Upper lobe of left lung (tissue), 6 donors: ENCODE data around the gene NBPF14. TPM values are rescaled to one million over a fixed set of nuclear protein-coding genes. Genes with fewer than 3 reads are reported as not detected.
"Not testable (repeated sequence)": the region's sequence is repeated elsewhere in the genome, so short reads cannot be mapped to it uniquely, and the experiment has no call there.

Experiments
- ATAC-seq, 2 donors: fragments of 200-7000 bp; cut with Tn5 transposase; one replicate each; pipeline ENCODE4 v1.9.1; 2022; ENCODE audit warnings: mild to moderate bottlenecking in 2 of 2, moderate library complexity in 2 of 2; ENCODE audit not compliant: low FRiP score in 2 of 2
- DNase-seq, 2 donors: peaks; one replicate each; pipeline ENCODE4 v3.0.0-alpha.2; 2019 to 2020
- H3K27ac ChIP-seq, 4 donors: fragments of 200-600 bp; sonication (generic); one replicate each; pipeline ENCODE4 v1.5.1; 2016 to 2019
- H3K27me3 ChIP-seq, 4 donors: fragments of 200-600 bp; sonication (generic); one replicate each; pipeline ENCODE4 v1.5.1; 2017 to 2019
- H3K36me3 ChIP-seq, 4 donors: fragments of 200-600 bp; sonication (generic); one replicate each; pipeline ENCODE4 v1.5.1; 2016 to 2019
- H3K4me1 ChIP-seq, 4 donors: fragments of 200-600 bp; sonication (generic); one replicate each; pipeline ENCODE4 v1.5.1; 2018 to 2019
- H3K4me3 ChIP-seq, 4 donors: fragments of 200-600 bp; sonication (generic); one replicate each; pipeline ENCODE4 v1.5.1; 2017 to 2019; ENCODE audit warnings: mild to moderate bottlenecking in 2 of 4, moderate library complexity in 1 of 4
- H3K9me3 ChIP-seq, 4 donors: fragments of 200-600 bp; sonication (generic); one replicate each; pipeline ENCODE4 v1.5.1; 2018 to 2019
- EP300 ChIP-seq, 4 donors: sonication (generic); formaldehyde crosslinking; IDR thresholded peaks; one replicate each; pipeline ENCODE4 v1.5.1; 2017; ENCODE audit warnings: antibody characterized with exemption in 4 of 4, control low read depth in 2 of 4
- POLR2A ChIP-seq, 4 donors: fragments of 450-650 bp; IDR thresholded peaks; one replicate each; pipeline ENCODE4 v1.5.1; 2016 to 2017; ENCODE audit warnings: antibody characterized with exemption in 4 of 4, mild to moderate bottlenecking in 2 of 4
- POLR2AphosphoS5 ChIP-seq, 2 donors: sonication (generic); formaldehyde crosslinking; IDR thresholded peaks; one replicate each; pipeline ENCODE4 v1.5.1; 2017; ENCODE audit warnings: antibody characterized with exemption in 2 of 2
- WGBS, 2 donors: methylation state at CpG; one replicate each; pipeline ENCODE4 v1.1.5; 2017 to 2018; 5-methylcytosine and 5-hydroxymethylcytosine counted together
- small RNA-seq, 4 donors: library from RNA; depleted of rRNA; stranded (forward); fragments of <200 nt; gene quantifications; one replicate each; pipeline ENCODE3, GENCODE V24; 2016
- total RNA-seq, 6 donors: library from RNA; depleted of rRNA in 4 of 6; stranded (reverse); fragments of >200 nt in 4 of 6; gene quantifications; one replicate each; pipeline versions ENCODE4 v1.1.0 to v1.2.1, GENCODE V29; 2016 to 2021
- TF ChIP-seq, protein P1 (sequence below), 6 experiments: fragments of 450-650 bp in 4 of 6; fragments of 200-600 bp in 2 of 6; sonication (generic) in 2 of 6; IDR thresholded peaks; one replicate each; pipeline ENCODE4 v1.5.1; 2016 to 2019; ENCODE audit warnings: antibody characterized with exemption in 6 of 6
- donor health status: DM: no; HTN: no; CAD: no; lungs with moderate emphysema.
- donor health status: DM: no; HTN: yes; CAD: no; lungs with severe emphysema.

Gene NBPF14
- total RNA-seq, 6 donors from 2014 or later: 19.4 to 104 (median 38.0) TPM

DNA sequence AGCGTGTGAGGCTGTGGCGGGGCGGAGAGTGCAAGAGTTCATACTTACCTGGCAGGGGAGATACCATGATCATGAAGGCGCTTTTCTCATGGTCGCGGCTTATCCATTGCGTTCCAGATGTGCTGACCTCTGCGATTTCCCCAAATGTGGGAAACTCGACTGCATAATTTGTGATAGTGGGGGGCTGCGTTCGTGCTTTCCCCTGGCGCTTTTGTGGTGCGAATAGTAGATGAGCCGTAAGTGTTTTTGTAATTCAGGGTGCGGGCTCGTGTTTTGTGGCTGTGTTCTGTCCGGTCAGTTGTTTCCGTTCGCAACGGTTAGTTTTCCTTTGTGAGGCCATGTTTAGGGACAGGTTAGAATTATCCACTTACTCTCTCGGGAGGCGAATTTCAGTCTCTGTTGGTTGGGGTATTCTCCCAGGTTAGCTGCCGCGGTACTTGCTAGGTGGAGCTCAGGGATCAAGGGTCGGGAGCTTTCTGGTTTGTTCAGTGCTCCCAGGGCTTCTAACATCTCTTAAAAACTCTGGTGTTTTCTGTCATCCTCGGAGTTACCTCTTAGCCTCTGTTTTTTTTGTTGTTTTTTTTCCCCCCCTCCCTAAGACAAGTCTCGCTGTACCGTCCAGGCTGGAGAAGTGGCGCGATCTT lies 73.1 kb downstream of the NBPF14 start:
- 1 to 2% methylated on average over 15 to 30 of the region's 30 CpGs for WGBS, 2 donors
- H3K9me3 ChIP-seq, H3K27me3 ChIP-seq, H3K36me3 ChIP-seq, H3K4me1 ChIP-seq: not testable (repeated sequence)
- ATAC-seq: peak; percentile 94 to 95
- DNase-seq: peak in 1 of 2 donors; percentile 91
- Histone ChIP-seq H3K4me3 (peak overlapping the region; percentile 7 to 48 (median 40)), H3K27ac (peak overlapping the region; percentile 53 to 81 (median 71))
- peak in 1 of 4 donors; percentile 68 for TF ChIP-seq EP300 (IDR thresholded peaks at IDR 0.05)
- peak; percentile 99 for TF ChIP-seq POLR2AphosphoS5 (IDR thresholded peaks at IDR 0.05)
- peak; percentile 69 to 99 (median 96) for TF ChIP-seq POLR2A (IDR thresholded peaks at IDR 0.05)
- TF ChIP-seq, protein P1, sequence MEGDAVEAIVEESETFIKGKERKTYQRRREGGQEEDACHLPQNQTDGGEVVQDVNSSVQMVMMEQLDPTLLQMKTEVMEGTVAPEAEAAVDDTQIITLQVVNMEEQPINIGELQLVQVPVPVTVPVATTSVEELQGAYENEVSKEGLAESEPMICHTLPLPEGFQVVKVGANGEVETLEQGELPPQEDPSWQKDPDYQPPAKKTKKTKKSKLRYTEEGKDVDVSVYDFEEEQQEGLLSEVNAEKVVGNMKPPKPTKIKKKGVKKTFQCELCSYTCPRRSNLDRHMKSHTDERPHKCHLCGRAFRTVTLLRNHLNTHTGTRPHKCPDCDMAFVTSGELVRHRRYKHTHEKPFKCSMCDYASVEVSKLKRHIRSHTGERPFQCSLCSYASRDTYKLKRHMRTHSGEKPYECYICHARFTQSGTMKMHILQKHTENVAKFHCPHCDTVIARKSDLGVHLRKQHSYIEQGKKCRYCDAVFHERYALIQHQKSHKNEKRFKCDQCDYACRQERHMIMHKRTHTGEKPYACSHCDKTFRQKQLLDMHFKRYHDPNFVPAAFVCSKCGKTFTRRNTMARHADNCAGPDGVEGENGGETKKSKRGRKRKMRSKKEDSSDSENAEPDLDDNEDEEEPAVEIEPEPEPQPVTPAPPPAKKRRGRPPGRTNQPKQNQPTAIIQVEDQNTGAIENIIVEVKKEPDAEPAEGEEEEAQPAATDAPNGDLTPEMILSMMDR (IDR thresholded peaks at IDR 0.05): peak in 3 of 6 experiments; percentile 5 to 9 (median 7)

DNA sequence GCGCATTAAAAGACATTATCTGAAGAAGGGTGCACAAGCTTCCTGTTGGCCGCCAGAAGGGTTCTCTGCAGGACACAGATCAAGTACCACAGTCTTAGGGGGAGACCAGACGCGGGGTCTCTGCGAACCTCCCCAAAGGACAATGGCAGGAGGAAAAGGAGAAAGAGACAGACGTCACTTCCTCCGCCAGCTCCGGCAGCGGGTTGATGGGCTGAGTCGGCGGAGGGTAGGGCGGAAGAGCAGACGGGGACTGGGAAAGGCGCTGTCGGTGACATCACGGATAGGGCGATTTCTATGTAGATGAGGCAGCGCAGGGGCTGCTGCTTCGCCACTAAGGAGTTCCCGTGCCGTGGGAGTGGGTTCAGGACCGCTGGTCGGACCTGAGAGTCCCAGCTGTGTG lies 73.7 kb downstream of the NBPF14 start:
- Histone ChIP-seq H3K4me3 (peak overlapping the region in 3 of 4 donors; percentile 33 to 48 (median 48)), H3K27ac (peak overlapping the region in 3 of 4 donors; percentile 53 to 81 (median 70))
- H3K27me3 ChIP-seq, H3K36me3 ChIP-seq, H3K9me3 ChIP-seq, H3K4me1 ChIP-seq: not testable (repeated sequence)
- WGBS, 2 donors: 4 to 5% methylated on average over 14 to 18 of the region's 23 CpGs
- peak; percentile 83 to 88 for DNase-seq
- ATAC-seq: peak; percentile 90 to 93

DNA sequence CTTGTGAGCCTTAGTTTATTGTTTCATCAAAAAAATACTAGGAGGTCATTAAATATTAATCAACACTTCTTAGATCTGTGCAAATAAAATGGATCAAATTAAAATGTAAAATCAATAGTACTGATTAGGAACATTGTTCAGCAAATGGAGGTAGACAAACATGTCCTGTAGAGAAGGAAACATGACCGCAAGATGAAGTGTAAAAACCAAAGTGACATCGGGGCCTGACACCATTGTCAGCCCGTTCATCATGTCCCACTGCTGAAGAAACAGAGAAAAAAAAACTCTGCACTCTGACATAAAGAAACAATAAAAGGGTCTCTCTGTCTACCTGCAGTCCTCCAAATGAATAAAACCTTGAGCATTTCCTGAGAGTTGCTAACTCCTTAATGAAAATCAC lies 81.5 kb downstream of the NBPF14 start:
- no CpG with 5 or more reads among the region's 3 CpGs for WGBS, 2 donors
- H3K27ac ChIP-seq, DNase-seq, H3K4me1 ChIP-seq, ATAC-seq, H3K4me3 ChIP-seq, H3K27me3 ChIP-seq, H3K9me3 ChIP-seq, H3K36me3 ChIP-seq: not testable (repeated sequence)

DNA sequence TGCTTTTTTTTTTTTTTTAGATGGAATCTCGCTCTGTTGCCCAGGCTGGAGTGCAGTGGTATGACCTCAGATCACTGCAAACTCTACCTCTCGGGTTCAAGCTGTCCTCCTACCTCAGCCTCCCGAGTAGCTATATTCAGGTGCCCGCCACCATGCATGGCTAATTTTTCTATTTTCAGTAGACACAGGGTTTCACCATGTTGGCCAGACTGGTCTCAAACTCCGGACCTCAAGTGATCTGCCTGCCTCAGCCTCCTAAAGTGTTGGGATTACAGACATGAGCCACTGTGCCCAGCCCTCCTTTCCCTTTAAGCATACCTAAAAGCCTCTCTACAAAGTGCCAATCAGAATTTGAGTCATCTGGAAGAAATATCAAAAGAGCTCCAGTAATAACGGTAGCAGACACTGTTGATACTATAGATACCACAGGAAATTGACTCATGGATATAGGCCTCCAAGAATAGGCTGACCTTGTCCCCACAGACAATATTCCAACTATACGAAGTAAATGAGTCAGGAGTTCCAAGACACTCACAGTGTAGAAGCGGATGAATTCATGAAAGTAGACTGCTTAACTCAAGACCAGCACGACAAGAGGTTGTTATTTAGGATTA lies 83.1 kb downstream of the NBPF14 start:
- not testable (repeated sequence) for ATAC-seq, H3K36me3 ChIP-seq
- 86 to 91% methylated on average over 4 to 7 of the region's 9 CpGs for WGBS, 2 donors

DNA sequence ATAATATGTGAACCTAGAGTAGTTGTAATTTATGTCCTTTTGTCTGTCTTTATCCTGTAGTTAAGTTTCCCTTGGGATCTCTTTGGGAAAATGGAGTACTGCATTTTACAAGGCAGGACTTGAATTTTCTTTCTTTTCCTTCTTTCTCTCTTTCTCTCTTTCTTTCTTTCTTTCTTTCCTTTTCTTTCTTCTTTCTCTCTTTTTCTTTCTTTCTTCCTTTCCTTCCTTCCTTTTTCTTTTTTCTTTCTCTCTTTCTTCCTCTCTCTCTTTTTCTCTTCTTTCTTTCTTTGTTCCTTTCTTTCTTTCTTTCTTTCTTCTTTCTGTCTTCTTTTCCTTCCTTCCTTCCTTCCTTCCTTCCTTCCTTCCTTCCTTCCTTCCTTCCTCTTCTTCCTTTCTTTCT lies 101.9 kb downstream of the NBPF14 start:
- H3K27me3 ChIP-seq, H3K4me1 ChIP-seq, H3K9me3 ChIP-seq, H3K27ac ChIP-seq, H3K4me3 ChIP-seq, ATAC-seq, H3K36me3 ChIP-seq, DNase-seq: not testable (repeated sequence)

More for the DNA sequence above, 83.1 kb downstream of the NBPF14 start:
- not testable (repeated sequence) for DNase-seq, H3K27me3 ChIP-seq, H3K4me3 ChIP-seq, H3K9me3 ChIP-seq, H3K27ac ChIP-seq, H3K4me1 ChIP-seq

DNA sequence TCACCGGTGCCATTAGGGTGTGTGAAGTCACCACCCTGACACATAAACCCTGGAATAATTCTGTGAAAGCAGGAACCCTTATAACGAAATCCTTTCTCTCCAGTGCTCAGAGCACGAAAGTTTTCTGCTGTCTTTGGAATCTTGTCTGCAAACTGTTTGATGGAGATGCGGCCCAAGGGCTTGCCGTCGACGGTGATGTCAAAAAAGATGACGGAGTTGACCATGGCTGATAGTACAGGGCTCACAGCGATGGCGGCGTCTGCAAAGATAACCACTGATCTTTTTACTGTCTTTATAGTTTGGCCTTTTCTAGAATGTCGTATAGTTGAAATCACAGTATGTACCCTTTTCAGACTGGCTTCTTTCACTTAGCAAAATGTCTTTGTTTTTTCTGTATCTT lies 112.8 kb downstream of the NBPF14 start, which contains the start of gene PPIAL4G:
TSS of gene PPIAL4G (minus strand) at position 274 of the 400 bp plus-strand sequence. CDS start at position 224, 50 bp downstream.
- ATAC-seq, H3K4me1 ChIP-seq, H3K27ac ChIP-seq, H3K9me3 ChIP-seq, DNase-seq, H3K4me3 ChIP-seq, H3K27me3 ChIP-seq, H3K36me3 ChIP-seq: not testable (repeated sequence)
- 85 to 90% methylated on average over 10 to 12 of the region's 12 CpGs for WGBS, 2 donors

Small RNA genes lying within 50 kb of the gene (small RNA-seq; reads per million reads assigned to genes)
- gene RF00003: 0 to 0.68 (median 0.10) reads per million in 4 donors

Other genes with a start within 250 kb of the NBPF14 start
- gene PPIAL4G, start 112.7 kb downstream of the NBPF14 start, total RNA-seq: under 1 TPM in 1 of 6 donors, not detected in 5; 0.10 TPM
- 10 to 100 TPM in 2 of 6 donors, under 1 TPM in 2, not detected in 2; 0.44 to 42.3 (median 6.3) TPM for gene NUDT4B, start 152.8 kb upstream of the NBPF14 start, total RNA-seq
- gene PDE4DIP, start 248.4 kb upstream of the NBPF14 start, total RNA-seq: 100 to 1,000 TPM; 106 to 163 (median 138) TPM